ENCODE measurements around the gene PC.

DNA sequence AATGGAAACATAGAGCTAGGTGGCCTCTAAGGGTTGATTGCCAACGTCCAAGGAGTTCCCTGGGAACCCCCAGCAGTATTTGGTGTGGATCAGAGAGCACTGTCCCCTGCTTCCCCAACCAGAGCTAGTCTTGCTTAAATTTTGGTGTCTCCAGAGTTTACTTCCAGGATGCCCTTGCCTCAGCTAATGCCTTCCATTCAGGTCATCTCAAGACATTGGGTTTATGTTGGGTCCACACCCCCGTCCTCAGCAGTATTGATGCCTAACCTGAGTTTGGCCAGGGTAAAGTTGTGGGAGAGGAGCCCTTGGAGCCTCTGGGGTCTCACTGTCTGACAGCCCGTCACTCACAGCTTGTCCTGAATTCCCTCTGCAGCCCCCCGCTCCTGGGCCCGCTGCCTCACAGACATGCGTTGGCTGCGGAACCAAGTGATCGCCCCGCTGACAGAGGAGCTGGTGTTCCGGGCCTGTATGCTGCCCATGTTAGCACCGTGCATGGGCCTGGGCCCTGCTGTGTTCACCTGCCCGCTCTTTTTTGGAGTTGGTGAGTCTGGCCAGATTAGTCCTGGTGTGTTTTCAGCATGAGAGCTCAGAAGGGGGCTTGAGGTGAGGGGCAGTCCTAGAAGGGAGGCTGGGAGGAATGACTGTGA is 113.6 kb downstream of the PC start:
- TF ChIP-seq, protein P1, sequence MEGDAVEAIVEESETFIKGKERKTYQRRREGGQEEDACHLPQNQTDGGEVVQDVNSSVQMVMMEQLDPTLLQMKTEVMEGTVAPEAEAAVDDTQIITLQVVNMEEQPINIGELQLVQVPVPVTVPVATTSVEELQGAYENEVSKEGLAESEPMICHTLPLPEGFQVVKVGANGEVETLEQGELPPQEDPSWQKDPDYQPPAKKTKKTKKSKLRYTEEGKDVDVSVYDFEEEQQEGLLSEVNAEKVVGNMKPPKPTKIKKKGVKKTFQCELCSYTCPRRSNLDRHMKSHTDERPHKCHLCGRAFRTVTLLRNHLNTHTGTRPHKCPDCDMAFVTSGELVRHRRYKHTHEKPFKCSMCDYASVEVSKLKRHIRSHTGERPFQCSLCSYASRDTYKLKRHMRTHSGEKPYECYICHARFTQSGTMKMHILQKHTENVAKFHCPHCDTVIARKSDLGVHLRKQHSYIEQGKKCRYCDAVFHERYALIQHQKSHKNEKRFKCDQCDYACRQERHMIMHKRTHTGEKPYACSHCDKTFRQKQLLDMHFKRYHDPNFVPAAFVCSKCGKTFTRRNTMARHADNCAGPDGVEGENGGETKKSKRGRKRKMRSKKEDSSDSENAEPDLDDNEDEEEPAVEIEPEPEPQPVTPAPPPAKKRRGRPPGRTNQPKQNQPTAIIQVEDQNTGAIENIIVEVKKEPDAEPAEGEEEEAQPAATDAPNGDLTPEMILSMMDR (conservative IDR thresholded peaks at IDR 0.05; ENCODE audit: low read depth, low read length): no peak
- TF ChIP-seq EZH2 (IDR thresholded peaks at IDR 0.05; ENCODE audit: low read length, unreplicated experiment) (no peak), EZH2phosphoT487 (IDR thresholded peaks at IDR 0.05; ENCODE audit: borderline replicate concordance, low read length) (no peak)

Data from PC-3 (cell line).